NK-92 (cell line): Measurements from ENCODE around the gene MPDZ.

Source experiments
- DNase-seq: peaks from one replicate; lab custom pipeline; 2025; ENCODE audit not compliant: unreplicated experiment; lab: John Stamatoyannopoulos, UW

MPDZ gene

DNA sequence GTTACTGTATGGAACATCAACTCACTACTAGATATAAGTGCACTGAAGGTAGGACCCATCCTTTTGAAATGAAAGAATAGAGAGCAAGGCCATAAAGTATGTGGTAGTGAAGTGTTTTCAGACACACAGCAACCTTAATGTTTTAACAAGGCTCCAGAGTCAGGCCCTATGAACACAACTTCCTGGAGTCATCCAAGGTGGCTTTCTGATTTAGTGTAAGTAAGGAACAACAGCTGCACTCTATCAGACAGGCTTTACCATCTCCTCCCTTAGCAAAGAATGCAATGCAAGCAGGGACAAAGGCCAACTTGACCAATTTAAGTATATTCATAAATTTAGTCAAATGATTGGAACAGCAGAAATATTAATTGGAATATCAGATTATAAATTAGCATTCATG is 90.1 kb downstream of the MPDZ start:
- DNase-seq, result no peak

- DNase-seq, result no peak
Observed at GRCh38 chr9:13186774-13187173, 92.7 kb downstream of the MPDZ start.

DNA sequence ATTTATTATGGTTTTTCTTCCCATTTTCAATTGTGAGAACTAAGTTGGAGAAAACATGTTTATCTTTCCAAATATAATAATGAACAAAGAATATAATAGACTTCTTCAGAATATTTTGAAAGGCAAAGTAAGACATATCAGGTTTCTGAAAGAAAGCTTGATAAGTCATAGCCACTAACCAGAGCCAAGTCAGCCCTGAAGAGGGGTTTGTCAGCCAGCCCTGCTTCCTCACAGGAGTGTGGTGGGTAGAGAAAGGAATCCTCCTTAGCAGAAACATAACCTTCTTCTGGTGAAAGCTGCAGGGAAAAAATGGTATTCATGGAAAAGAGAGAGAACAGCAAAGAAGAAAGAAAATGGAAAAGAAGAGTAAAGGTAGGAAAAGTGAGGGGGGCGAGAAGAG is 93.4 kb downstream of the MPDZ start:
- no peak for DNase-seq

- DNase-seq, result no peak
Observed at GRCh38 chr9:13181652-13182051, 97.8 kb downstream of the MPDZ start.

- no peak for DNase-seq
Observed at GRCh38 chr9:13179257-13179656, 100.2 kb downstream of the MPDZ start.

DNA sequence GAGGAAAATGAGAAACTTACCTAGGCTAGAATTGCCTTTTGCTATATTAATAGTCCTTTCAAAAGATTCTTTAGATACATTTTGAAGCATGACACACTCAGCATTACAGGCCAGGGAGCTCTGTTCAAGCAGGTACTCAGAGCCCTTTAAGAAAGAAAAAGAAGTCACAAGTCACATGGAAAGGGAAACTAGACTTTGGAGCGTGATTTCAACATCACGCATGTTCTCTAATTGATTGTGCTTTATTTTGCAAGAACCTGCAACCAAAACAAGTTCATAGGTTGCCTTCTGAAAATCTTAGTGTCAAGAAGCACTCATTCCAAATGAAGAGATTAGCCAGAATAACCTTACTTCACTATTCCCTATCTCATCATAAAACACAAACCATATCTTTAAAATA is 103.8 kb downstream of the MPDZ start:
- no peak for DNase-seq

DNA sequence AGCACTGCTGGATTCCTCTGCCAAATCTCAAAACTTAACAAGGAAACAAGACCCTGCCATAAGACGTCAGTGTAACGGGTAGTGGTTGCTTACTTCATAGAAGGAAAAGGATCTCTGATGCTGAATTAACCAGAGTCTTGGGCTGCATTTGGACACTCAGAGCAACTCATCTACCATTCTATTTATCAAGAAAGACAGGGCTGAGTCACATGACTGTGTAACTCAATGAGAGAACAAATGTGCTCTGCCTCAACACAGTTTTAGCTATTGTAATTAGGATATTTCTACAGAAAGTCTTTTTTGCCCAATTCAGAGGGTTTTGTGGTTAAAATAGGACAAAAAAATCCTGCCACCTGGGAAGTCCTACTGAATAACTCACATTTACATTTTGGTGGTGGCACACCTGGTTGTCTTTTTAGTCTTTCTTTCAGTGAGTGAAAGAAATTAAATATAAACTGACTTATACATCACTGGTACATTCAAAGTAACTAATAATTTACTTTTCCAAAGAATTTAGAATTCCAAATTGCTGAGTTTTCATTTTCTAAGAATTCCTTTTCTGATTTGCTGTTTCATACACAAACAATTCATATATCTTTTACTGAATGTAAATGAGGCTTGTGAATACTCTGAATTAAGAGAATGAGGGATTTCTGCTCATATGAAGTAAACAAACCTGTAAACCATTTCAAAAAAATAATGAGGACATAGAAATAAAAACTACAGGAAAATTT is 104.4 kb downstream of the MPDZ start:
- no peak for DNase-seq

DNA sequence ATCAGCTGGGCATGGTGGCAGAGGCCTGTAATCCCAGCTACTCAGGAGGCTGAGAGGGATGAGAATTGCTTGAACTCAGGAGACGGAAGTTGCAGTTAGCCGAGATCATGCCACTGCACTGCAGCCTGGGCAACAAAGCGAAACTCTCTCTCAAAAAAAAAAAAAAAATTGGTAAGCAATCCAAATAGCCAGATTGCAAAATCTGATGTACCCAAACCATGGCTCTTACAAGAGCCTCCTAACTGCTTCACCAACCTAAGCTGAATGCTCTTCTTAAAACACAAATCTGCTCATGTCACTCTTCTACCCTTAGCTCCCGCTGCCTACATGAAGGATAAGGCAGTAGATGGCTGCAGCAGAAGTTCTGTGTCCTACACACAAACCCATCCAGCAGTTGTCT is 105.9 kb downstream of the MPDZ start:
- no peak for DNase-seq

- no peak for DNase-seq
Observed at GRCh38 chr9:13171261-13171660, 108.2 kb downstream of the MPDZ start.

DNA sequence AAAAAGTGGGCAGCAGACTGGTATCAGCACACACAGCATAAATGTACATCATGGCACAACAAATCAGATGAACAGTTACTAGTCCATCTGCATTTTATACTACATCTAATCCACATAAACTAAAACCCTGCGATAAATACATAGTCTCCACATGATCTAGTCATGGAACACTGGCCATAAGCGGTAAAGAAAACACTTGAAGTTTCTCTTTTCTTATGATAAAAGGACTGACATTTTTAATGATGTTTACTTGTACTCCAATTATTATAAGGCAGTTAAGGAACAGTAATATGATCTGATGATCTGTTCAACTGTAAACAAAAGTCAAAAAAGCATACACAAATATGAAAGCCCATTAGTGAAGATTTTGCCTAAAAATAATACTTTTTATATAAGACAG is 112.5 kb downstream of the MPDZ start:
- no peak for DNase-seq

- DNase-seq, result no peak
Observed at GRCh38 chr9:13165956-13166355, 113.5 kb downstream of the MPDZ start.

DNA sequence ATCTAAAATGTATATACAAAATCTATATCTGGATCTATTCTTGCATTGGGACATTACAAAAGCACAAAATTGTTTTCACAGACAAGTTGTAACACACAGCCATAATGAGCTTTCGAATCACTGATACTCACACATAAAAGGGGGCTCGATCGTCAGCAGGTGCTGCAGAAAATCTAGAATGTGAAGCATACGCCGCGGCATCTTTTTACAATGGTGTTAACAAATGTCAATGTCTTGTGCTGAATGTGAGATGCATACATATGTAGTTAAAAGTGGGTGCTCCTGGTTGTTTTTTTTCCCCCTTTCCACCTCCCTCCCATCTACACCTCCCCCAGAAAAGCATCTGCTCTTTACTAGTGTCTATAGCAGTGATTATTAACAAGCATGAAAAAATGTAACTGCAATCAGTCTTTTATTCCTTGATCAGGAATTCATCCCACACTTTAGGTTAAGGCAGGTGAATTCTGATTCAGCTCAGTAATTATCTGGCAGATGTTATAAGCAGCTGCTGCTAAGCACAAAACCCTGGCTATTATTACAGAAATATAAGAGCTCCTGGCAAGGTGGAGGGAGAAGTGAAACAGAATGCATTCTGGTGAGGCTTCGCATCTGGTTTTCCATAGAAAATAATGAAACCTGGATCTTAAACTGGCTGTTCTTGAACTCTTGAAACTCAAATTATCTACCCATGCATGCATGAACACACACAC is 114.1 kb downstream of the MPDZ start:
- DNase-seq, result no peak

GRCh38 chr9:13163946-13164345 is 115.5 kb downstream of the MPDZ start:
- no peak for DNase-seq

DNA sequence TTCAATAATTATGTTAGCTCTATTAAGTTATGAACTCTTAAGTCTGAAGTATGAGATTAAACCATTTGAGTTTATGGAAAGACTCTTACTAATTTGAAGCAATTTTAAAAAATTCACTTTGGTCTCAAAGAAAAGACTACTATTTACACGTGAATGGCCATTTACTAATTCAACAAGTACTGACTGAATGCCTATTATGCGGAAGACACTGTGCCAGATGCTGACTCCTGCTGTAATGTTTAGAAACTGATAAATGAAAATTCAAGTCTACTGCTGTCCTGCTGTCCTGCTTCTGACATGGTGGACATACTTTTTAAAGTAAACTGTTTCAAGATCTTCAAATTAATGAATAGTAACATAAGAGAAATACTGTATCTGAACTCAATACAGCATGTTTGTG is 116.2 kb downstream of the MPDZ start:
- no peak for DNase-seq

DNA sequence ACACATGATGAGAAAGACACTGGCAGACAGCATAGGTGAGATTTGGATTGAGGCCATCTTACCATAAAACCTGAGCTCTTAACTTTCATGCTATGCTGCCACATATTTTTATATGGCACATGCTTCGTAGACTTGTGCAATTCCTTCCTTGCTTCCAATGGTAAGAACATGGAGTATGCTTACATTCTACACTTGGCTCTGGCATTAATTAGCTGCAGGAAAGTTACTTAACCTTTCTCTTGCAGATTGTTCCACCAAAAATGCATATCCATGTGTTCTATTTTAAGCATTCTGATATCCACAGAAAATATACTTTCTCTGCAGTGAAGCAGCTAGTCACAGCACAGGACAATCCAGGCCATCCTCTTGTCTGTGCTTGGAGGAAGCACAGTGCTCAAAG is 119.4 kb downstream of the MPDZ start:
- no peak for DNase-seq

DNA sequence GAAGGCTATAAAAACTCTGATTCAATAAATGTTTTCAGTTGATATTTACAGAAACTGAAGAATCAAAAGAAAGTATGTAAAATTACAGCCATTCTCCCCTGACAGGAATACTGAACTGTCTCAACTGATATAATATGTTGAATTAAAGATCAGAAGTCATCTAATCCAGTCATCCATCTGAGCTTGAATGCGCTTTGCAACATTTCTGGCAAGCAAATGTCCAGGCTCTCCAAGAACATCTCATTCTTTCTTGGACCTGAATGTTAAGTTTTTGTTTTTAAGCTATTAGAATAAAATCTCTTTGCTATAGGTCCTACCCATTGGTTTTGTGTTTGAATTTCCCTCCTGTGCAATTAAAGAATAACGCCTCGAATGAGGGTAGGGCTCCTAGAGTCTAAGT is 120.5 kb downstream of the MPDZ start:
- no peak for DNase-seq

GRCh38 chr9:13151489-13151888 is 128.0 kb downstream of the MPDZ start:
- no peak for DNase-seq

DNA sequence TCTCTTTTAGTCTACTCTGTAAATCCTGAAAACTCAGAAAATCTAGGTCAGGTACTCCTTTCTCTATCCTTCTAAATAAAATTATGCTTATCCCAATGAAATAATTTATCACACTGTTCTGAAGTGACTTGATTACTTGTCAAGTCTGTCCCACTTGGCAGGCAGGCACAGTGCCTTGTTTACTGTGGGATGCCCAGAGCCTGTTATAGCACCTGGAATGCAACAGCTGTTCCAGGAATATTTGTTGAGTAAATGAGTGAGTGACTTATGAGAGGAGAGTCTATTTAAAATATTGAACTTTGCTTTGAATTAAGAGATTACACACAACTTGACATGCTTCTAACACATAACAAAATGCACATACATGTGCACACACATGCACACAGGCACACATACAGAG is 130.0 kb downstream of the MPDZ start:
- no peak for DNase-seq

DNA sequence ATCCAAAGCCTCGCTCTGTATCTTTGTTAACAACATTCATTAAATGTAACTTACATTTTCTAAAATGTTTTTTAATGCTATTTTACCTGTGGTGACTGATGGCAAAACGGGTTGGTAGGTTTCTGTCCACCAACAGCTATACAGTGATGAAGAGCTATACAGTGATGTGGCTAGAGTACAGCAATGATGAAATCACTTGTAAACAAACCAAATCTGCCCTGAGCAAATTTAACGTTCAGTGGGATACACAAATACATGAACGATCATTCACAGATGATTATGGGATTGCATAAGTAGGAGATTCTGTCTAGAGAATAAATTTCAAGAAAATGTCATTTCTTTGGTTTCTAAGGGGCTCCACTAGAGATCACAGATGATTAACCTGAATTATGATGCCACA is 132.7 kb downstream of the MPDZ start:
- DNase-seq, result no peak

- no peak for DNase-seq
Observed at GRCh38 chr9:13145340-13145739, 134.2 kb downstream of the MPDZ start.

GRCh38 chr9:13144166-13144775 is 135.2 kb downstream of the MPDZ start:
- no peak for DNase-seq

DNA sequence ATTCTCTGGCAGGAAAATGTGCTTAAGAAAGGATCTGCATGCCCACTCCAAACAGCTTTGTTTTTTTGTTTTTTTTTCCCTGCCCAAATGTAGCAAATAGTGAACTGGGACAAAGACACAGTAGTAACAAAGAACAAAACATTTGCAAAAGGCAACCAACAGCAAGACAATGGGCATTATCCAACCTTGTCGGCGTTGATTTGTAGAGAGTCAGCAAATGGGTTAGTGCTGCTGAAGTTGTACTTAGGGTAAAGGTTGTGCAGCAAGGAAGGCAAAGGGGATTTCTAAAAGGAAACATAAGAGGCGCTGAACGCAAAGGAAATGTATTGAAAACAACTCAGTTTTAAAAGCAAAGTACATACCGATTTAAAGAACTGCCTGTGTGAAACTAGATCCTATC is 136.2 kb downstream of the MPDZ start:
- no peak for DNase-seq
